OCI-LY3 (cell line): ENCODE data around the gene AXIN1.

Experiments
- EZH2phosphoT487 ChIP-seq: fragments of 200-600 bp; shearing (Covaris generic); IDR thresholded peaks from 2 replicates; pipeline ENCODE4 v1.6.1; 2018; ENCODE audit warnings: antibody characterized with exemption, mixed run types, low read depth
- TF ChIP-seq, protein P1 (sequence below): fragments of 200-600, 300-600 bp; sonication (generic); IDR thresholded peaks from 2 replicates; pipeline ENCODE4 v1.5.1; 2014; ENCODE audit warnings: antibody characterized with exemption, low read length, low read depth

DNA sequence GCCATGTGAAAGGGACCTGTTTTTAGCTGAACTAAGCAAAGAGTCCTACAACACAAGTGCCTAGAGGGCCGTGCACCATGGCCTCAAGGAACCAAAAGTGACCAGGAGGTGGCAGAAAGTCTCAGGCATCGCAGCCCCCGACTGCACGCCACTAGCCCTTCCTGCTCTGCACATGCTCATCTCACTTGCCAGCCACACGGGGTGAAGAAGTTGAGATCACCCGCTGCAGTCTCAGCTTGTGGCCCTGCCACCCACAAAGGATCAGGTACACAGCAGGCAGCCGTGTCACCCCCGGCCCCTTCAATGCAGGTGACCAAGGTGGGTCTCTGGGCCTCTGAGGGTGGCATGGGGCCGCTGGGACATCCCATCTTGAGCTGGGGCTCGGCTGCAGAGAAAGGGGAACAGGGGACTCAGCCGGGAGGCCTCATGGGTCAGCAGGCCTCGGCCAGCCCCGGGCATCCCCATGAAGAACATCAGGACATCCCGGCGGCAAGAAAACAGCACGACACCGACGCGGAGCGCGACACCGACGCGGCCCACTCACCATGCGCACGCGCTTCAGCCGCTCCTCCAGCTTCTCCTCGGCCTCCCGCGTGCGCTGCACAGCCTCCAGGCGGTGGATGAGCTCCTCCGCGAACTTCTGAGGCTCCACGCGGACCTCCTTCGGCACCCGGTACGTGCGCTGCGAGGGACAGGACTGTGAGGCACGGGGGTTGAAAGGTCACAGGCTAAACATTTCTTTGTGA, 48.6 kb downstream of the AXIN1 start:
- TF ChIP-seq, protein P1, sequence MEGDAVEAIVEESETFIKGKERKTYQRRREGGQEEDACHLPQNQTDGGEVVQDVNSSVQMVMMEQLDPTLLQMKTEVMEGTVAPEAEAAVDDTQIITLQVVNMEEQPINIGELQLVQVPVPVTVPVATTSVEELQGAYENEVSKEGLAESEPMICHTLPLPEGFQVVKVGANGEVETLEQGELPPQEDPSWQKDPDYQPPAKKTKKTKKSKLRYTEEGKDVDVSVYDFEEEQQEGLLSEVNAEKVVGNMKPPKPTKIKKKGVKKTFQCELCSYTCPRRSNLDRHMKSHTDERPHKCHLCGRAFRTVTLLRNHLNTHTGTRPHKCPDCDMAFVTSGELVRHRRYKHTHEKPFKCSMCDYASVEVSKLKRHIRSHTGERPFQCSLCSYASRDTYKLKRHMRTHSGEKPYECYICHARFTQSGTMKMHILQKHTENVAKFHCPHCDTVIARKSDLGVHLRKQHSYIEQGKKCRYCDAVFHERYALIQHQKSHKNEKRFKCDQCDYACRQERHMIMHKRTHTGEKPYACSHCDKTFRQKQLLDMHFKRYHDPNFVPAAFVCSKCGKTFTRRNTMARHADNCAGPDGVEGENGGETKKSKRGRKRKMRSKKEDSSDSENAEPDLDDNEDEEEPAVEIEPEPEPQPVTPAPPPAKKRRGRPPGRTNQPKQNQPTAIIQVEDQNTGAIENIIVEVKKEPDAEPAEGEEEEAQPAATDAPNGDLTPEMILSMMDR = no peak
- TF ChIP-seq EZH2phosphoT487 = no peak
